Fibroblast of skin of scalp (primary cell): ENCODE results near the gene KIF14. TPM values are rescaled to one million over a fixed set of nuclear protein-coding genes. Genes with fewer than 3 reads are reported as not detected.

Source experiments
- DNase-seq: peaks from one replicate; pipeline ENCODE4 v3.0.0-alpha.2; 2013
- polyA plus RNA-seq, 2 experiments: library from polyadenylated mRNA; unstranded; fragments of 120-200 nt; gene quantifications; one replicate each; pipeline ENCODE4 v1.2.1, GENCODE V29; 2013; ENCODE audit not compliant: insufficient read length in 2 of 2

The KIF14 gene
- polyA plus RNA-seq (2013, experiment 1 of 2; ENCODE audit: insufficient read length): 5.6 TPM
- polyA plus RNA-seq (2013, experiment 2 of 2; ENCODE audit: insufficient read length): 5.3 TPM

GRCh38 chr1:200620273-200621131 is at the start of gene KIF14:
KIF14 (minus strand) TSS chr1:200620751; CDS start chr1:200618723, 2,028 bp downstream.
- peak; percentile 91 for DNase-seq

- peak; percentile 98 for DNase-seq
Observed at GRCh38 chr1:200669314-200670241, 49.0 kb upstream of the KIF14 start, which contains the start of gene DDX59. DDX59 (minus strand) TSS chr1:200669907; CDS start chr1:200666740, 3,167 bp downstream.

GRCh38 chr1:200668514-200669313 is 48.2 kb upstream of the KIF14 start:
- no peak for DNase-seq

GRCh38 chr1:200666309-200666708 is 45.8 kb upstream of the KIF14 start:
- no peak for DNase-seq

GRCh38 chr1:200665861-200666260 is 45.3 kb upstream of the KIF14 start:
- peak; percentile 14 for DNase-seq

GRCh38 chr1:200660719-200661118 is 40.2 kb upstream of the KIF14 start:
- DNase-seq: no peak

- DNase-seq: no peak
Observed at GRCh38 chr1:200659269-200659668, 38.7 kb upstream of the KIF14 start.

- DNase-seq: no peak
Observed at GRCh38 chr1:200658037-200658818, 37.7 kb upstream of the KIF14 start.

GRCh38 chr1:200654660-200655059 is 34.1 kb upstream of the KIF14 start:
- no peak for DNase-seq

GRCh38 chr1:200653022-200653462 is 32.5 kb upstream of the KIF14 start:
- DNase-seq: no peak

- DNase-seq: no peak
Observed at GRCh38 chr1:200652378-200652777, 31.8 kb upstream of the KIF14 start.

- DNase-seq: no peak
Observed at GRCh38 chr1:200646515-200646914, 26.0 kb upstream of the KIF14 start.

GRCh38 chr1:200644021-200644420 is 23.5 kb upstream of the KIF14 start:
- no peak for DNase-seq

GRCh38 chr1:200642481-200642880 is 21.9 kb upstream of the KIF14 start:
- DNase-seq: no peak

GRCh38 chr1:200640963-200641401 is 20.4 kb upstream of the KIF14 start:
- DNase-seq: peak; percentile 26

GRCh38 chr1:200640373-200640962 is 19.9 kb upstream of the KIF14 start:
- DNase-seq: no peak

- DNase-seq: no peak
Observed at GRCh38 chr1:200638073-200638472, 17.5 kb upstream of the KIF14 start.

GRCh38 chr1:200636681-200637080 is 16.1 kb upstream of the KIF14 start:
- no peak for DNase-seq

GRCh38 chr1:200634261-200635122 is 13.9 kb upstream of the KIF14 start:
- no peak for DNase-seq

GRCh38 chr1:200631375-200631774 is 10.8 kb upstream of the KIF14 start:
- DNase-seq: no peak
